IMR-90 (cell line): Measurements from ENCODE around the gene TRAF3. TPM values are rescaled to one million over a fixed set of nuclear protein-coding genes. Genes with fewer than 3 reads are reported as not detected.

Source experiments
- ATAC-seq: fragments of 200-7000 bp; cut with Tn5 transposase; 2 replicates; pipeline ENCODE4 v1.9.1; 2020; ENCODE audit warnings: low read depth, mild to moderate bottlenecking, moderate library complexity
- BruUV-seq: library from RNA; stranded (reverse); fragments of 400-500 nt; replicated peaks from 2 replicates; lab custom pipeline; 2021; lab: Mats Ljungman, UMichigan
- CTCF ChIA-PET: fragments of 300-600 bp; formaldehyde crosslinking; extraction: SDS; loops from one replicate; lab custom pipeline; 2021; ENCODE audit warnings: antibody characterized with exemption; lab: Yijun Ruan, JAX
- POLR2A ChIA-PET: fragments of 300-600 bp; sonication (Branson Sonifier 250); formaldehyde crosslinking; loops from one replicate; lab custom pipeline; 2022; ENCODE audit warnings: antibody characterized with exemption; ENCODE audit not compliant: unreplicated experiment; lab: Charles Lee
- DNase-seq: peaks from one replicate; pipeline ENCODE4 v3.0.0; 2013
- H2AFZ ChIP-seq: replicated peaks from 2 replicates; pipeline ENCODE3; 2013; ENCODE audit warnings: low read length, mild to moderate bottlenecking; ENCODE audit not compliant: poor library complexity
- H2AK5ac ChIP-seq: 2 replicates; pipeline ENCODE4 v1.6.1; 2013; ENCODE audit warnings: low read depth, low read length, inconsistent platforms
- H2AK9ac ChIP-seq: replicated peaks from 2 replicates; pipeline ENCODE3; 2013; ENCODE audit warnings: mild to moderate bottlenecking, low read depth, low read length, moderate library complexity; ENCODE audit not compliant: poor library complexity
- H2BK120ac ChIP-seq: 2 replicates; pipeline ENCODE4 v1.6.1; 2013; ENCODE audit warnings: low read depth, low read length, inconsistent platforms
- H2BK15ac ChIP-seq: 3 replicates; pipeline ENCODE4 v1.6.1; 2013; ENCODE audit warnings: low read depth, low read length, inconsistent platforms
- H2BK20ac ChIP-seq: 2 replicates; pipeline ENCODE4 v1.6.1; 2013; ENCODE audit warnings: low read depth, mild to moderate bottlenecking, inconsistent platforms, low read length, moderate library complexity
- H2BK5ac ChIP-seq: 2 replicates; pipeline ENCODE4 v1.6.1; 2013; ENCODE audit warnings: mild to moderate bottlenecking, low read depth, low read length, inconsistent platforms; ENCODE audit not compliant: poor library complexity, severe bottlenecking
- H3K14ac ChIP-seq: replicated peaks from 2 replicates; pipeline ENCODE4 v1.6.1; 2013; ENCODE audit warnings: low read depth, low read length, inconsistent platforms
- H3K18ac ChIP-seq: 2 replicates; pipeline ENCODE4 v1.6.1; 2013; ENCODE audit warnings: low read depth, low read length, control low read depth
- H3K23ac ChIP-seq: 2 replicates; pipeline ENCODE4 v1.6.1; 2013; ENCODE audit warnings: low read depth, low read length, inconsistent platforms
- H3K27ac ChIP-seq: 2 replicates; pipeline ENCODE4 v1.5.1; 2013; ENCODE audit warnings: mild to moderate bottlenecking, control low read depth, low read length; ENCODE audit not compliant: insufficient read depth
- H3K27me3 ChIP-seq: 2 replicates; pipeline ENCODE4 v1.6.1; 2013; ENCODE audit warnings: low read length; ENCODE audit not compliant: control insufficient read depth, insufficient read depth
- H3K36me3 ChIP-seq: 2 replicates; pipeline ENCODE4 v1.6.1; 2013; ENCODE audit warnings: low read length, mixed read lengths; ENCODE audit not compliant: control insufficient read depth, insufficient read depth
- H3K4ac ChIP-seq: 2 replicates; pipeline ENCODE4 v1.6.1; 2013; ENCODE audit warnings: low read depth, low read length, inconsistent platforms
- H3K4me1 ChIP-seq: 2 replicates; pipeline ENCODE4 v1.6.1; 2013; ENCODE audit warnings: low read length, mixed read lengths; ENCODE audit not compliant: control insufficient read depth, insufficient read depth
- H3K4me2 ChIP-seq: 2 replicates; pipeline ENCODE4 v1.6.1; 2013; ENCODE audit warnings: low read depth, mild to moderate bottlenecking, control low read depth, low read length, moderate library complexity
- H3K4me3 ChIP-seq: 2 replicates; pipeline ENCODE4 v1.5.1; 2013; ENCODE audit warnings: low read depth, mild to moderate bottlenecking, control low read depth, low read length, moderate library complexity; ENCODE audit not compliant: insufficient read depth
- H3K56ac ChIP-seq: 2 replicates; pipeline ENCODE4 v1.6.1; 2013; ENCODE audit warnings: low read length, inconsistent platforms; ENCODE audit not compliant: insufficient read depth; ENCODE audit errors: extremely low read depth
- H3K79me1 ChIP-seq, 2 experiments: 2 replicates each; pipeline ENCODE4 v1.6.1; 2013; ENCODE audit warnings: low read length in 2 of 2, inconsistent platforms in 1 of 2, low read depth in 1 of 2
- H3K9ac ChIP-seq: 2 replicates; pipeline ENCODE4 v1.6.1; 2013; ENCODE audit warnings: low read depth, low read length, control low read depth
- H3K9me1 ChIP-seq: 2 replicates; pipeline ENCODE4 v1.6.1; 2013; ENCODE audit warnings: low read length, inconsistent platforms; ENCODE audit not compliant: insufficient read depth
- H3K9me3 ChIP-seq: 2 replicates; pipeline ENCODE4 v1.6.1; 2013; ENCODE audit warnings: low read length; ENCODE audit not compliant: control insufficient read depth, insufficient read depth
- H4K20me1 ChIP-seq: 2 replicates; pipeline ENCODE4 v1.6.1; 2013; ENCODE audit warnings: low read length, inconsistent platforms; ENCODE audit not compliant: insufficient read depth
- H4K5ac ChIP-seq: 2 replicates; pipeline ENCODE4 v1.6.1; 2013; ENCODE audit warnings: mild to moderate bottlenecking, low read depth, low read length, control low read depth
- H4K8ac ChIP-seq, 2 experiments: 2 replicates each; pipeline ENCODE4 v1.6.1; 2013; ENCODE audit warnings: low read depth in 2 of 2, low read length in 2 of 2, control low read depth in 1 of 2, inconsistent platforms in 1 of 2
- H4K91ac ChIP-seq: 2 replicates; pipeline ENCODE4 v1.6.1; 2013; ENCODE audit warnings: low read depth, low read length, inconsistent platforms; ENCODE audit not compliant: insufficient read depth
- BHLHE40 ChIP-seq: fragments of 150-350 bp; IDR thresholded peaks from 2 replicates; pipeline ENCODE4 v1.6.1; 2016; ENCODE audit warnings: mild to moderate bottlenecking, low read depth, low read length
- CHD1 ChIP-seq: IDR thresholded peaks from 2 replicates; pipeline ENCODE4 v1.6.1; 2012; ENCODE audit warnings: low read depth, low read length, improper control_type of control experiment
- MAFK ChIP-seq: IDR thresholded peaks from 2 replicates; pipeline ENCODE4 v1.6.1; 2012; ENCODE audit warnings: low read depth, low read length, improper control_type of control experiment
- MAZ ChIP-seq: IDR thresholded peaks from 2 replicates; pipeline ENCODE4 v1.6.1; 2012; ENCODE audit warnings: low read depth, mild to moderate bottlenecking, low read length, improper control_type of control experiment, moderate library complexity, borderline replicate concordance
- MXI1 ChIP-seq: IDR thresholded peaks from 2 replicates; pipeline ENCODE4 v1.6.1; 2012; ENCODE audit warnings: low read depth, mild to moderate bottlenecking, low read length, moderate library complexity, borderline replicate concordance
- POLR2A ChIP-seq: IDR thresholded peaks from 2 replicates; pipeline ENCODE4 v1.6.1; 2012; ENCODE audit warnings: mild to moderate bottlenecking, low read depth, low read length
- RAD21 ChIP-seq: IDR thresholded peaks from 2 replicates; pipeline ENCODE4 v1.6.1; 2012; ENCODE audit warnings: low read length, improper control_type of control experiment
- RCOR1 ChIP-seq: IDR thresholded peaks from 2 replicates; pipeline ENCODE4 v1.6.1; 2012; ENCODE audit warnings: mild to moderate bottlenecking, low read length, improper control_type of control experiment; ENCODE audit not compliant: insufficient replicate concordance
- SMC3 ChIP-seq: fragments of 150-350 bp; IDR thresholded peaks from 2 replicates; pipeline ENCODE4 v1.6.1; 2016; ENCODE audit warnings: low read depth, mild to moderate bottlenecking, antibody characterized with exemption, low read length, moderate library complexity
- WGBS, 2 experiments: methylation state at CpG; one replicate each; pipeline versions ENCODE4 v1.1.5 to v1.1.7; 2013; ENCODE audit warnings: missing lambda C conversion rate in 2 of 2; ENCODE audit not compliant: insufficient read length in 1 of 2; ENCODE audit errors: extremely low coverage in 2 of 2; 5-methylcytosine and 5-hydroxymethylcytosine counted together
- dilution Hi-C: fragments of 300-500 bp; cut with HindIII; formaldehyde crosslinking; loops from one replicate; pipeline ENCODE4 v1.14.3; 2018; ENCODE audit warnings: low sequenced_read_pairs; ENCODE audit not compliant: unreplicated experiment
- in situ Hi-C: fragments of 300-500 bp; cut with MboI; formaldehyde crosslinking; loops from 3 replicates; pipeline ENCODE4 v1.14.3; 2019; ENCODE audit warnings: low sequenced_read_pairs, inconsistent platforms, mixed read lengths
- intact Hi-C: fragments of 100-400 bp; cut with micrococcal nuclease; formaldehyde crosslinking; loops from 2 replicates; pipeline ENCODE4 v1.10.0; 2022
- polyA plus RNA-seq, 3 experiments: library from polyadenylated mRNA; depleted of rRNA; stranded (reverse); fragments of >200 nt; gene quantifications; 2 replicates each; pipeline ENCODE4 v1.2.3, GENCODE V29; 2012; ENCODE audit warnings: low replicate concordance in 1 of 3
- total RNA-seq: library from RNA; depleted of rRNA; stranded (reverse); fragments of >200 nt; gene quantifications from 2 replicates; pipeline ENCODE4 v1.2.3, GENCODE V29; 2012
- TF ChIP-seq, protein P1 (sequence below): conservative IDR thresholded peaks from 2 replicates; pipeline ENCODE4 v1.5.1; 2012; ENCODE audit warnings: mild to moderate bottlenecking, low read depth, low read length, improper control_type of control experiment
- TF ChIP-seq, protein P2 (sequence below): fragments of 150-350 bp; IDR thresholded peaks from 2 replicates; pipeline ENCODE4 v1.6.1; 2017; ENCODE audit warnings: mild to moderate bottlenecking, antibody characterized with exemption, low read length, low read depth

The TRAF3 gene
- total and polyA plus RNA-seq, 2 of the 4 experiments (the other 2 are of a cell fraction): 21.2 to 25.3 TPM

DNA sequence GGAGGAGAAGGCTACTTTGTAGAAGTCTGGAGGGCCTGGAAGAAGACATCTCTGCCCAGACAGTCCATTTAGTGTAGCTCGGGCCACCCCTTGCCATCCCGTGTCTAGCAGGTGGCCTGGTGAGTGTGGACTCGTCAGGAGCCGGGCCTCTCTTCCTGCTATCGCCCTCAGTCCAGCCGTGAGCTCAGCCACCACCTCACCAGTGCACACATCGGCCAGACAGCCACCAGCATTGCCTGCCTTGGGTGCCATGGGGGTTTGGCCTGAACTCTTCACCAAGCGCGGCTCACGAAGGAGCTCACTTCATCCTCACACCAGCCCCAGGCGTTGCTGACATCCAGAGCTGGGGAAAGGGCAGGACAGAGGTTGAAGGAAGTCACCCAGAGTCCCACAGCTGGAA is 19.6 kb upstream of the TRAF3 start:
- Histone ChIP-seq H4K8ac (no peak overlapping the region), H2AFZ (no peak overlapping the region), H2BK5ac (no peak overlapping the region), H3K23ac (no peak overlapping the region), H3K9ac (no peak overlapping the region), H4K5ac (no peak overlapping the region), H2BK20ac (no peak overlapping the region), H3K4me3 (no peak overlapping the region), H2BK120ac (no peak overlapping the region), H3K27me3 (peaks cover 15% of the 10 kb centered on the region), H4K20me1 (no peaks in the 10 kb centered on the region; the same call in 1 of the 2 replicates), H3K9me1 (no peaks in the 10 kb centered on the region; the same call in 1 of the 2 replicates), H3K36me3 (no peaks in the 10 kb centered on the region), H3K79me1 (no peaks in the 10 kb centered on the region), H3K18ac (no peak overlapping the region), H2BK15ac (no peak overlapping the region), H2AK5ac (no peak overlapping the region), H3K4me1 (no peaks in the 10 kb centered on the region), H3K9me3 (no peaks in the 10 kb centered on the region; the same call in 1 of the 2 replicates), H3K4me2 (no peak overlapping the region), H3K4ac (no peak overlapping the region), H3K56ac (no peak overlapping the region), H4K91ac (no peak overlapping the region), H3K27ac (no peak overlapping the region), H2AK9ac (no peak overlapping the region), H3K14ac (no peak overlapping the region)
- TF ChIP-seq MXI1: no peak
- TF ChIP-seq, protein P1, sequence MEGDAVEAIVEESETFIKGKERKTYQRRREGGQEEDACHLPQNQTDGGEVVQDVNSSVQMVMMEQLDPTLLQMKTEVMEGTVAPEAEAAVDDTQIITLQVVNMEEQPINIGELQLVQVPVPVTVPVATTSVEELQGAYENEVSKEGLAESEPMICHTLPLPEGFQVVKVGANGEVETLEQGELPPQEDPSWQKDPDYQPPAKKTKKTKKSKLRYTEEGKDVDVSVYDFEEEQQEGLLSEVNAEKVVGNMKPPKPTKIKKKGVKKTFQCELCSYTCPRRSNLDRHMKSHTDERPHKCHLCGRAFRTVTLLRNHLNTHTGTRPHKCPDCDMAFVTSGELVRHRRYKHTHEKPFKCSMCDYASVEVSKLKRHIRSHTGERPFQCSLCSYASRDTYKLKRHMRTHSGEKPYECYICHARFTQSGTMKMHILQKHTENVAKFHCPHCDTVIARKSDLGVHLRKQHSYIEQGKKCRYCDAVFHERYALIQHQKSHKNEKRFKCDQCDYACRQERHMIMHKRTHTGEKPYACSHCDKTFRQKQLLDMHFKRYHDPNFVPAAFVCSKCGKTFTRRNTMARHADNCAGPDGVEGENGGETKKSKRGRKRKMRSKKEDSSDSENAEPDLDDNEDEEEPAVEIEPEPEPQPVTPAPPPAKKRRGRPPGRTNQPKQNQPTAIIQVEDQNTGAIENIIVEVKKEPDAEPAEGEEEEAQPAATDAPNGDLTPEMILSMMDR: no peak
- no peak for TF ChIP-seq MAZ
- TF ChIP-seq RAD21: no peak
- no peak for TF ChIP-seq MAFK
- TF ChIP-seq BHLHE40: no peak
- TF ChIP-seq, protein P2, sequence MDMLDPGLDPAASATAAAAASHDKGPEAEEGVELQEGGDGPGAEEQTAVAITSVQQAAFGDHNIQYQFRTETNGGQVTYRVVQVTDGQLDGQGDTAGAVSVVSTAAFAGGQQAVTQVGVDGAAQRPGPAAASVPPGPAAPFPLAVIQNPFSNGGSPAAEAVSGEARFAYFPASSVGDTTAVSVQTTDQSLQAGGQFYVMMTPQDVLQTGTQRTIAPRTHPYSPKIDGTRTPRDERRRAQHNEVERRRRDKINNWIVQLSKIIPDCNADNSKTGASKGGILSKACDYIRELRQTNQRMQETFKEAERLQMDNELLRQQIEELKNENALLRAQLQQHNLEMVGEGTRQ: no peak
- TF ChIP-seq SMC3: no peak
- no peak for TF ChIP-seq POLR2A
- no peak for TF ChIP-seq RCOR1
- no peak for TF ChIP-seq CHD1
- intact Hi-C loops (no loop called here), in situ Hi-C loops (no loop called here), dilution Hi-C loops (no loop called here)
- no TSS peak for BruUV-seq
- no CpG with 5 or more reads among the region's 11 CpGs for WGBS, 2 experiments
- DNase-seq: no peak
- ATAC-seq: no peak
- CTCF ChIA-PET: interaction anchor here (0.5 kb wide), 1 partner anchor 13 kb away, joined by 3 read pairs; no protein-coding TSS in a partner anchor
- POLR2A ChIA-PET: no interaction called here
